ENCODE results near the gene FANK1. TPM values are rescaled to one million over a fixed set of nuclear protein-coding genes. Genes with fewer than 3 reads are reported as not detected.
A peak's percentile ranks its signal among the peaks of the same experiment; 100 is the strongest.
"Not testable (repeated sequence)": the region's sequence is repeated elsewhere in the genome, so short reads cannot be mapped to it uniquely, and the experiment has no call there.

Gene FANK1
- total RNA-seq, 5 donors from 2014 or later (not counting 1 experiment from before 2014, with no cell fraction given): 1.3 to 3.3 (median 2.2) TPM; not detected in 1

- peaks cover 9% of the 10 kb centered on the region for H3K36me3 Mint-ChIP-seq
- Histone ChIP-seq H3K4me1 (ENCODE audit: control insufficient read depth in 1 of 2, extremely low read depth in 1 of 2, insufficient read depth in 2 of 2, low read length in 2 of 2) (no peaks in the 10 kb centered on the region), H3K36me3 (ENCODE audit: control insufficient read depth in 2 of 2, extremely low read depth in 1 of 2, insufficient read depth in 1 of 2, low read length in 1 of 2) (no peaks in the 10 kb centered on the region), H3K27me3 (replicated peaks in 1 of 2; ENCODE audit: control insufficient read depth in 2 of 2, extremely low read depth in 1 of 2, insufficient read depth in 2 of 2, low read length in 1 of 2) (no peaks in the 10 kb centered on the region), H3K27ac (ENCODE audit: low read length) (no peak overlapping the region), H3K9me3 (no peaks in the 10 kb centered on the region), H3K4me3 (ENCODE audit: control insufficient read depth in 1 of 2, extremely low read depth in 1 of 2, low read length in 1 of 2) (no peak overlapping the region)
- H3K27me3 Mint-ChIP-seq: no peaks in the 10 kb centered on the region
- no peaks in the 10 kb centered on the region for H3K4me1 Mint-ChIP-seq
- no CpG with 5 or more reads among the region's 3 CpGs for WGBS (ENCODE audit: insufficient coverage)
- no peak overlapping the region for H3K27ac Mint-ChIP-seq
- CTCF ChIA-PET: no interaction called here
- H3K4me3 Mint-ChIP-seq: no peak overlapping the region
- POLR2A ChIA-PET: no interaction called here
- no peak for ATAC-seq (replicated peaks in 1 of 4)
- H3K9me3 Mint-ChIP-seq: no peaks in the 10 kb centered on the region
- DNase-seq: no peak
These were observed 9.4 kb upstream of the FANK1 start for GRCh38 chr10:125886914-125887512.

- H3K27me3 Mint-ChIP-seq; H3K9me3 Mint-ChIP-seq; DNase-seq; H3K4me3 Mint-ChIP-seq; POLR2A ChIA-PET; H3K27ac Mint-ChIP-seq; H3K4me3 ChIP-seq (ENCODE audit: control insufficient read depth in 1 of 2, extremely low read depth in 1 of 2, low read length in 1 of 2); H3K27ac ChIP-seq (ENCODE audit: low read length); H3K4me1 Mint-ChIP-seq; H3K4me1 ChIP-seq (ENCODE audit: control insufficient read depth in 1 of 2, extremely low read depth in 1 of 2, insufficient read depth in 2 of 2, low read length in 2 of 2); H3K9me3 ChIP-seq; H3K36me3 ChIP-seq (ENCODE audit: control insufficient read depth in 2 of 2, extremely low read depth in 1 of 2, insufficient read depth in 1 of 2, low read length in 1 of 2); ATAC-seq (replicated peaks in 1 of 4); H3K36me3 Mint-ChIP-seq; H3K27me3 ChIP-seq (replicated peaks in 1 of 2; ENCODE audit: control insufficient read depth in 2 of 2, extremely low read depth in 1 of 2, insufficient read depth in 2 of 2, low read length in 1 of 2); CTCF ChIA-PET: not testable (repeated sequence)
- WGBS (ENCODE audit: insufficient coverage): no CpG with 5 or more reads among the region's 4 CpGs
These were observed 6.9 kb upstream of the FANK1 start for GRCh38 chr10:125889441-125889840.

- H3K4me1 ChIP-seq (ENCODE audit: control insufficient read depth in 1 of 2, extremely low read depth in 1 of 2, insufficient read depth in 2 of 2, low read length in 2 of 2); H3K36me3 Mint-ChIP-seq; H3K9me3 ChIP-seq; H3K4me3 ChIP-seq (ENCODE audit: control insufficient read depth in 1 of 2, extremely low read depth in 1 of 2, low read length in 1 of 2); H3K4me3 Mint-ChIP-seq; H3K27ac ChIP-seq (ENCODE audit: low read length); H3K27ac Mint-ChIP-seq; ATAC-seq (replicated peaks in 1 of 4); H3K36me3 ChIP-seq (ENCODE audit: control insufficient read depth in 2 of 2, extremely low read depth in 1 of 2, insufficient read depth in 1 of 2, low read length in 1 of 2); H3K27me3 Mint-ChIP-seq; DNase-seq; H3K9me3 Mint-ChIP-seq; H3K27me3 ChIP-seq (replicated peaks in 1 of 2; ENCODE audit: control insufficient read depth in 2 of 2, extremely low read depth in 1 of 2, insufficient read depth in 2 of 2, low read length in 1 of 2); POLR2A ChIA-PET: not testable (repeated sequence)
- WGBS (ENCODE audit: insufficient coverage): 85% methylated on average over 4 of the region's 5 CpGs
- peaks cover 18 to 28% (median 22%) of the 10 kb centered on the region in 3 donors for H3K4me1 Mint-ChIP-seq
- CTCF ChIA-PET: interaction anchor here in 1 of 2 donors (0.6 kb wide), 1 partner anchor 573 kb away, joined by 3 read pairs; no protein-coding TSS in a partner anchor
These were observed 4.0 kb upstream of the FANK1 start for GRCh38 chr10:125892402-125892801.

- H3K27me3 ChIP-seq (replicated peaks in 1 of 2; ENCODE audit: control insufficient read depth in 2 of 2, extremely low read depth in 1 of 2, insufficient read depth in 2 of 2, low read length in 1 of 2); H3K4me1 ChIP-seq (ENCODE audit: control insufficient read depth in 1 of 2, extremely low read depth in 1 of 2, insufficient read depth in 2 of 2, low read length in 2 of 2); H3K36me3 Mint-ChIP-seq; CTCF ChIA-PET; ATAC-seq (replicated peaks in 1 of 4); H3K9me3 Mint-ChIP-seq; H3K9me3 ChIP-seq; H3K36me3 ChIP-seq (ENCODE audit: control insufficient read depth in 2 of 2, extremely low read depth in 1 of 2, insufficient read depth in 1 of 2, low read length in 1 of 2); H3K27ac ChIP-seq (ENCODE audit: low read length); POLR2A ChIA-PET; DNase-seq; H3K4me3 ChIP-seq (ENCODE audit: control insufficient read depth in 1 of 2, extremely low read depth in 1 of 2, low read length in 1 of 2); H3K27ac Mint-ChIP-seq: not testable (repeated sequence)
- H3K27me3 Mint-ChIP-seq: peaks cover 6 to 12% of the 10 kb centered on the region in 2 donors
- H3K4me3 Mint-ChIP-seq: peak overlapping the region in 1 of 3 donors; percentile 9
- WGBS (ENCODE audit: insufficient coverage): 100% methylated on average over 2 of the region's 3 CpGs
- H3K4me1 Mint-ChIP-seq: peaks cover 18 to 29% (median 22%) of the 10 kb centered on the region in 3 donors
These were observed 2.2 kb upstream of the FANK1 start for GRCh38 chr10:125894176-125894575.

- H3K4me3 ChIP-seq (ENCODE audit: control insufficient read depth in 1 of 2, extremely low read depth in 1 of 2, low read length in 1 of 2): peak overlapping the region; percentile 47 to 75
- CTCF ChIA-PET; H3K4me1 ChIP-seq (ENCODE audit: control insufficient read depth in 1 of 2, extremely low read depth in 1 of 2, insufficient read depth in 2 of 2, low read length in 2 of 2); H3K27ac ChIP-seq (ENCODE audit: low read length); H3K36me3 Mint-ChIP-seq; H3K9me3 ChIP-seq; H3K9me3 Mint-ChIP-seq; H3K36me3 ChIP-seq (ENCODE audit: control insufficient read depth in 2 of 2, extremely low read depth in 1 of 2, insufficient read depth in 1 of 2, low read length in 1 of 2); POLR2A ChIA-PET; H3K27me3 ChIP-seq (replicated peaks in 1 of 2; ENCODE audit: control insufficient read depth in 2 of 2, extremely low read depth in 1 of 2, insufficient read depth in 2 of 2, low read length in 1 of 2): not testable (repeated sequence)
- peak; percentile 64 to 75 (median 70) for ATAC-seq (replicated peaks in 1 of 4)
- peak overlapping the region; percentile 17 to 53 for H3K27ac Mint-ChIP-seq
- peak overlapping the region; percentile 78 to 90 (median 82) for H3K4me3 Mint-ChIP-seq
- peaks cover 18 to 29% (median 22%) of the 10 kb centered on the region in 3 donors for H3K4me1 Mint-ChIP-seq
- peak in 30 of 35 experiments; percentile 3 to 43 (median 12) for DNase-seq
- 24% methylated on average over 45 of the region's 50 CpGs for WGBS (ENCODE audit: insufficient coverage)
- H3K27me3 Mint-ChIP-seq: peaks cover 6 to 17% of the 10 kb centered on the region in 2 donors
These were observed 955 bp upstream of the FANK1 start for GRCh38 chr10:125895130-125896087.

- not testable (repeated sequence) for H3K36me3 ChIP-seq (ENCODE audit: control insufficient read depth in 2 of 2, extremely low read depth in 1 of 2, insufficient read depth in 1 of 2, low read length in 1 of 2); H3K9me3 Mint-ChIP-seq; H3K4me1 ChIP-seq (ENCODE audit: control insufficient read depth in 1 of 2, extremely low read depth in 1 of 2, insufficient read depth in 2 of 2, low read length in 2 of 2); DNase-seq; H3K27ac Mint-ChIP-seq; H3K36me3 Mint-ChIP-seq; H3K27ac ChIP-seq (ENCODE audit: low read length); H3K4me3 ChIP-seq (ENCODE audit: control insufficient read depth in 1 of 2, extremely low read depth in 1 of 2, low read length in 1 of 2); H3K9me3 ChIP-seq; H3K27me3 ChIP-seq (replicated peaks in 1 of 2; ENCODE audit: control insufficient read depth in 2 of 2, extremely low read depth in 1 of 2, insufficient read depth in 2 of 2, low read length in 1 of 2); ATAC-seq (replicated peaks in 1 of 4)
- WGBS (ENCODE audit: insufficient coverage): 33% methylated on average over 1 of the region's 4 CpGs
- ChIA-PET POLR2A (interaction anchor here in 1 of 2 donors (0.6 kb wide), 1 partner anchor 54 kb away, joined by 3 read pairs; no protein-coding TSS in a partner anchor), CTCF (interaction anchor here in 1 of 2 donors (0.6 kb wide), 1 partner anchor 26 kb away, joined by 3 read pairs; no protein-coding TSS in a partner anchor)
- Mint-ChIP-seq H3K4me3 (peak overlapping the region; percentile 85 to 90 (median 86)), H3K4me1 (peaks cover 18 to 29% (median 22%) of the 10 kb centered on the region in 3 donors), H3K27me3 (peaks cover 6 to 25% of the 10 kb centered on the region in 2 donors)
These were observed 953 bp downstream of the FANK1 start for GRCh38 chr10:125897317-125897716.

Data from T-cell (primary cell).